Suppressor macrophage treated with lipopolysaccharide for 4 hours (primary cell): Measurements from ENCODE around the gene SESTD1.
A peak's percentile ranks its signal among the peaks of the same experiment; 100 is the strongest.
"Not testable (repeated sequence)": the region's sequence is repeated elsewhere in the genome, so short reads cannot be mapped to it uniquely, and the experiment has no call there.

Source experiments
- DNase-seq: peaks from one replicate; pipeline ENCODE4 v3.0.0-alpha.2; 2020

SESTD1 gene

GRCh38 chr2:179265082-179265510 lies 464 bp upstream of the SESTD1 start:
- peak; percentile 93 for DNase-seq

GRCh38 chr2:179263446-179264367 lies 925 bp downstream of the SESTD1 start:
- DNase-seq: peak; percentile 50

- DNase-seq: peak; percentile 56
Observed at GRCh38 chr2:179263015-179263414, 1.6 kb downstream of the SESTD1 start.

GRCh38 chr2:179262077-179262660 lies 2.5 kb downstream of the SESTD1 start:
- DNase-seq: no peak

- DNase-seq: no peak
Observed at GRCh38 chr2:179261151-179261825, 3.3 kb downstream of the SESTD1 start.

- DNase-seq: no peak
Observed at GRCh38 chr2:179260224-179260623, 4.4 kb downstream of the SESTD1 start.

GRCh38 chr2:179255129-179255528 lies 9.5 kb downstream of the SESTD1 start:
- peak; percentile 38 for DNase-seq

GRCh38 chr2:179253226-179253625 lies 11.4 kb downstream of the SESTD1 start:
- DNase-seq: no peak

GRCh38 chr2:179252423-179252822 lies 12.2 kb downstream of the SESTD1 start:
- DNase-seq: no peak

GRCh38 chr2:179251870-179252269 lies 12.8 kb downstream of the SESTD1 start:
- no peak for DNase-seq

- DNase-seq: no peak
Observed at GRCh38 chr2:179250848-179251504, 13.7 kb downstream of the SESTD1 start.

GRCh38 chr2:179250095-179250494 lies 14.5 kb downstream of the SESTD1 start:
- DNase-seq: peak; percentile 48

GRCh38 chr2:179248024-179248348 lies 16.6 kb downstream of the SESTD1 start:
- no peak for DNase-seq

GRCh38 chr2:179247318-179248023 lies 17.2 kb downstream of the SESTD1 start:
- no peak for DNase-seq

GRCh38 chr2:179245843-179246242 lies 18.8 kb downstream of the SESTD1 start:
- DNase-seq: not testable (repeated sequence)

- no peak for DNase-seq
Observed at GRCh38 chr2:179243046-179243445, 21.6 kb downstream of the SESTD1 start.

GRCh38 chr2:179240481-179241451 lies 23.9 kb downstream of the SESTD1 start:
- DNase-seq: no peak

- DNase-seq: no peak
Observed at GRCh38 chr2:179239838-179240237, 24.8 kb downstream of the SESTD1 start.

- no peak for DNase-seq
Observed at GRCh38 chr2:179239195-179239594, 25.4 kb downstream of the SESTD1 start.

- no peak for DNase-seq
Observed at GRCh38 chr2:179238027-179238426, 26.6 kb downstream of the SESTD1 start.

- DNase-seq: peak; percentile 47
Observed at GRCh38 chr2:179237209-179237946, 27.3 kb downstream of the SESTD1 start.
